Uterus (tissue), 4 donors: ENCODE measurements around the gene ARPC2. TPM values are rescaled to one million over a fixed set of nuclear protein-coding genes. Genes with fewer than 3 reads are reported as not detected.

Source experiments
- DNase-seq, 2 donors: peaks; one replicate each; pipeline ENCODE4 v3.0.0-alpha.2; 2019 to 2020
- H3K27ac ChIP-seq, 2 donors: fragments of 200-600 bp; sonication (generic); 1 replicate in 1 of 2; 2 replicates in 1 of 2; pipeline ENCODE4 v1.5.1; 2016 to 2018
- H3K27me3 ChIP-seq, 2 donors: fragments of 200-600 bp; sonication (generic); one replicate each; pipeline ENCODE4 v1.5.1; 2018 to 2019; ENCODE audit warnings: control low read depth in 1 of 2
- H3K36me3 ChIP-seq, 2 donors: fragments of 200-600 bp; sonication (generic); one replicate each; pipeline ENCODE4 v1.5.1; 2019; ENCODE audit warnings: control low read depth in 1 of 2
- H3K4me1 ChIP-seq, 2 donors: fragments of 200-600 bp; sonication (generic); one replicate each; pipeline ENCODE4 v1.5.1; 2018 to 2019; ENCODE audit warnings: control low read depth in 1 of 2
- H3K4me3 ChIP-seq, 2 donors: fragments of 200-600 bp; sonication (generic); 1 replicate in 1 of 2; 2 replicates in 1 of 2; pipeline ENCODE4 v1.5.1; 2018 to 2019; ENCODE audit warnings: mild to moderate bottlenecking in 1 of 2
- H3K9me3 ChIP-seq, 2 donors: fragments of 200-600 bp; sonication (generic); one replicate each; pipeline ENCODE4 v1.5.1; 2019; ENCODE audit warnings: control low read depth in 1 of 2
- CTCF ChIP-seq, 4 experiments: fragments of 200-600 bp in 2 of 4; fragments of 450-650 bp in 2 of 4; sonication (generic) in 2 of 4; IDR thresholded peaks; one replicate each; pipeline ENCODE4 v1.5.1; 2016 to 2019; ENCODE audit warnings: antibody characterized with exemption in 4 of 4, mild to moderate bottlenecking in 2 of 4, moderate library complexity in 1 of 4
- POLR2A ChIP-seq, 2 donors: fragments of 450-650 bp; IDR thresholded peaks; one replicate each; pipeline ENCODE4 v1.6.1; 2016; ENCODE audit warnings: antibody characterized with exemption in 2 of 2, mild to moderate bottlenecking in 1 of 2, moderate library complexity in 1 of 2
- intact Hi-C: fragments of 100-400 bp; cut with DNase I; formaldehyde crosslinking; loops from one replicate; pipeline ENCODE4 v1.15.1; 2023; ENCODE audit warnings: low total_unique reads
- total RNA-seq, 4 donors: library from RNA; depleted of rRNA in 3 of 4; stranded (reverse); fragments of >200 nt in 3 of 4; gene quantifications; one replicate each; pipeline versions ENCODE4 v1.1.0 to v1.2.4, GENCODE V29; 2014 to 2023
- donor health status: DM: yes; HTN: yes; CAD: no.

Gene ARPC2
- total RNA-seq, 4 donors from 2014 or later, result 87.9 to 162 (median 159) TPM

GRCh38 chr2:218235017-218235416 lies 18.0 kb downstream of the ARPC2 start:
- no peaks in the 10 kb centered on the region for H3K36me3 ChIP-seq
- no peaks in the 10 kb centered on the region for H3K4me1 ChIP-seq
- H3K27me3 ChIP-seq, result no peaks in the 10 kb centered on the region
- no peak for DNase-seq
- TF ChIP-seq CTCF (IDR thresholded peaks at IDR 0.05) (no peak), POLR2A (IDR thresholded peaks at IDR 0.05) (no peak)
- no peaks in the 10 kb centered on the region for H3K9me3 ChIP-seq
- intact Hi-C loops, result no loop called here
- H3K4me3 ChIP-seq, result no peak overlapping the region
- H3K27ac ChIP-seq, result no peak overlapping the region

- Histone ChIP-seq H3K4me1 (no peaks in the 10 kb centered on the region), H3K27me3 (no peaks in the 10 kb centered on the region), H3K27ac (no peak overlapping the region), H3K4me3 (no peak overlapping the region), H3K36me3 (no peaks in the 10 kb centered on the region), H3K9me3 (no peaks in the 10 kb centered on the region)
- no peak for TF ChIP-seq CTCF (IDR thresholded peaks at IDR 0.05)
- no peak for TF ChIP-seq POLR2A (IDR thresholded peaks at IDR 0.05)
- DNase-seq, result no peak
- intact Hi-C loops, result no loop called here
These were observed 19.8 kb downstream of the ARPC2 start for GRCh38 chr2:218236829-218237228.

- Histone ChIP-seq H3K27ac (no peak overlapping the region), H3K27me3 (no peaks in the 10 kb centered on the region), H3K36me3 (no peaks in the 10 kb centered on the region), H3K4me1 (no peaks in the 10 kb centered on the region), H3K9me3 (no peaks in the 10 kb centered on the region), H3K4me3 (no peak overlapping the region)
- intact Hi-C loops, result no loop called here
- no peak for TF ChIP-seq POLR2A (IDR thresholded peaks at IDR 0.05)
- TF ChIP-seq CTCF (IDR thresholded peaks at IDR 0.05), result no peak
- no peak for DNase-seq
These were observed 21.9 kb downstream of the ARPC2 start for GRCh38 chr2:218238887-218239286.

GRCh38 chr2:218244204-218244603 lies 27.2 kb downstream of the ARPC2 start:
- H3K4me3 ChIP-seq, result no peak overlapping the region
- intact Hi-C loops, result no loop called here
- TF ChIP-seq CTCF (IDR thresholded peaks at IDR 0.05) (no peak), POLR2A (IDR thresholded peaks at IDR 0.05) (no peak)
- H3K36me3 ChIP-seq, result no peaks in the 10 kb centered on the region
- no peaks in the 10 kb centered on the region for H3K4me1 ChIP-seq
- H3K27ac ChIP-seq, result no peak overlapping the region
- no peaks in the 10 kb centered on the region for H3K9me3 ChIP-seq
- no peak for DNase-seq
- H3K27me3 ChIP-seq, result no peaks in the 10 kb centered on the region

GRCh38 chr2:218244665-218245064 lies 27.7 kb downstream of the ARPC2 start:
- no peak for DNase-seq
- no peaks in the 10 kb centered on the region for H3K27me3 ChIP-seq
- no peak overlapping the region for H3K27ac ChIP-seq
- H3K36me3 ChIP-seq, result no peaks in the 10 kb centered on the region
- no peaks in the 10 kb centered on the region for H3K9me3 ChIP-seq
- H3K4me1 ChIP-seq, result no peaks in the 10 kb centered on the region
- TF ChIP-seq CTCF (IDR thresholded peaks at IDR 0.05), result no peak
- TF ChIP-seq POLR2A (IDR thresholded peaks at IDR 0.05), result no peak
- intact Hi-C loops, result no loop called here
- H3K4me3 ChIP-seq, result no peak overlapping the region
